ENCODE data around the gene KCNQ1. TPM values are rescaled to one million over a fixed set of nuclear protein-coding genes. Genes with fewer than 3 reads are reported as not detected.

The KCNQ1 gene
- total and polyA plus RNA-seq, 2 of the 13 experiments (the other 11 are each of a cell fraction or from before 2014, with no cell fraction given) = 0.02 to 0.08 TPM

- CTCF ChIA-PET (ENCODE audit: low intra/inter-chr PET ratio, low total read pairs) = interaction anchor here (3.9 kb wide), 1 partner anchor 194 kb away, joined by 25 read pairs; no protein-coding TSS in a partner anchor
- Histone ChIP-seq H3K4me1 (ENCODE audit: insufficient read depth, low read length) (peaks cover 75% of the 10 kb centered on the region), H3K9ac (ENCODE audit: insufficient read depth, low read depth, low read length) (peak overlapping the region; percentile 99; the same call in 1 of the 2 replicates), H3K9me3 (ENCODE audit: low read length) (no peaks in the 10 kb centered on the region), H3K27me3 (ENCODE audit: control insufficient read depth in 1 of 2, insufficient read depth in 2 of 2, low read length in 2 of 2) (peaks cover 0 to 3% of the 10 kb centered on the region in 2 experiments; a peak in 1 of 5 replicates), H2AFZ (ENCODE audit: low read length) (no peak overlapping the region), H3K79me2 (ENCODE audit: insufficient read depth, low read length) (peaks cover 100% of the 10 kb centered on the region), H3K36me3 (replicated peaks in 1 of 2; ENCODE audit: control insufficient read depth in 1 of 2, insufficient read depth in 2 of 2, low read length in 2 of 2) (peaks cover 16 to 68% of the 10 kb centered on the region in 2 experiments), H4K20me1 (ENCODE audit: insufficient read depth, low read length) (peaks cover 98% of the 10 kb centered on the region), H3K27ac (ENCODE audit: extremely low read length, insufficient read depth, low read length) (peak overlapping the region; percentile 3), H3K4me3 (replicated peaks in 1 of 3; ENCODE audit: insufficient read depth in 1 of 3, low read depth in 2 of 3, low read length in 3 of 3) (peak overlapping the region; percentile 13 to 95 (median 95); a peak in 5 of 6 replicates), H3K4me2 (ENCODE audit: low read depth, low read length) (peak overlapping the region; percentile 78)
- 36% methylated on average over 7 of the region's 7 CpGs for WGBS (ENCODE audit: low lambda C conversion rate)
- peak; percentile 5; the same call in 1 of the 2 replicates for TF ChIP-seq POLR2G (IDR thresholded peaks at IDR 0.05; ENCODE audit: low read depth, low read length)
- TF ChIP-seq ARID2 (CRISPR knock-in tag; IDR thresholded peaks at IDR 0.05; ENCODE audit: borderline replicate concordance) = 0 out of 2 replicates have a peak, but pooled peaks have one; percentile 20
- no peak for TF ChIP-seq HNRNPUL1 (IDR thresholded peaks at IDR 0.05; ENCODE audit: low read depth, low read length)
- TF ChIP-seq ZNF337 (CRISPR knock-in tag; IDR thresholded peaks at IDR 0.05; ENCODE audit: borderline replicate concordance, low read depth) = no peak
- no peak for TF ChIP-seq NFKBIZ (CRISPR knock-in tag; IDR thresholded peaks at IDR 0.05)
- no peak for TF ChIP-seq ETV6 (CRISPR knock-in tag; conservative IDR thresholded peaks at IDR 0.05)
- no peak for TF ChIP-seq ZNF691 (CRISPR knock-in tag; IDR thresholded peaks at IDR 0.05; ENCODE audit: borderline replicate concordance, low read depth)
- BruUV-seq (replicated peaks) = no TSS peak
- ATAC-seq (no peak), FAIRE-seq (no peak), DNase-seq (ENCODE audit: low spot score) (no peak)
- POLR2A ChIA-PET = interaction anchor here (1.3 to 10.8 kb wide), 4 partner anchors 27 to 161 kb away, joined by 3 to 201 read pairs (median 5); no protein-coding TSS in a partner anchor
- in situ Hi-C loops (cut with HindIII; ENCODE audit: extremely low pct_ligation_motif_present, low pct_unique_long_range_greater_than_20kb) = loop anchor here (5.0 to 10.0 kb wide), 2 partner anchors 203 to 270 kb away; no protein-coding TSS in a partner anchor
- intact Hi-C loops (cut with micrococcal nuclease; ENCODE audit: unreplicated experiment) = loop anchor here (2.0 to 5.0 kb wide), 3 partner anchors 84 to 193 kb away; partner anchors contain the start of gene CDKN1C
Observed at GRCh38 chr11:2694495-2694894, 249.7 kb downstream of the KCNQ1 start.

All from HepG2 (cell line).